T-helper 1 cell treated with Interleukin-12 subunit alpha and Interleukin-12 subunit beta and Interleukin-4 antibody, amounts not matched to agents 30 ng/mL and 1 ng/mL, for 36 hours (primary cell): ENCODE data around the gene TDRD7. TPM values are rescaled to one million over a fixed set of nuclear protein-coding genes. Genes with fewer than 3 reads are reported as not detected.

Source experiments
- intact Hi-C: fragments of 100-400 bp; cut with micrococcal nuclease; formaldehyde crosslinking; loops from one replicate; pipeline ENCODE4 v1.15.1; 2024
- total RNA-seq: library from RNA; stranded (reverse); gene quantifications from 2 replicates; pipeline ENCODE4 v1.2.3, GENCODE V29; 2022

Gene TDRD7
- total RNA-seq, 1 donor from 2014 or later, result 16.6 TPM

DNA sequence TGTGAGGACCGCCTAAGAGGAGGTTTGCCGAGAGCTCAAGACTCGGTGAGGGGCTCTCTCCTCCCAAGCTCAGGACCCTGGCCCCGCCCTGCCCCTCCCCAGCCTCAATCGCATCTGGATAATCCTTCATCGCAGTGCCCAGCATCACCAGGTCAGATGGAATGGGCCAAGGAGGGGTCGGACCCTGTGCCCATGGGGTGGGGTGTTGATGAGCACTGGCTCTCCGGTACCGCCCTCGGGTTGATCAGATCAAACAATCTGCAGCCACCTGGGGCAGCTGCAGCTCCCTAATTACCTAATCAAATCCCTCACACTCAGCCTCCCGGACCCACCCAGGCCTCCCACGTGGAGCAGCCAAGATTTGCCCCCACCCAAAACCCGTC is 24.4 kb upstream of the TDRD7 start:
- intact Hi-C loops, result loop anchor here (1.0 to 2.0 kb wide), 5 partner anchors 24 to 530 kb away; no protein-coding TSS in a partner anchor

DNA sequence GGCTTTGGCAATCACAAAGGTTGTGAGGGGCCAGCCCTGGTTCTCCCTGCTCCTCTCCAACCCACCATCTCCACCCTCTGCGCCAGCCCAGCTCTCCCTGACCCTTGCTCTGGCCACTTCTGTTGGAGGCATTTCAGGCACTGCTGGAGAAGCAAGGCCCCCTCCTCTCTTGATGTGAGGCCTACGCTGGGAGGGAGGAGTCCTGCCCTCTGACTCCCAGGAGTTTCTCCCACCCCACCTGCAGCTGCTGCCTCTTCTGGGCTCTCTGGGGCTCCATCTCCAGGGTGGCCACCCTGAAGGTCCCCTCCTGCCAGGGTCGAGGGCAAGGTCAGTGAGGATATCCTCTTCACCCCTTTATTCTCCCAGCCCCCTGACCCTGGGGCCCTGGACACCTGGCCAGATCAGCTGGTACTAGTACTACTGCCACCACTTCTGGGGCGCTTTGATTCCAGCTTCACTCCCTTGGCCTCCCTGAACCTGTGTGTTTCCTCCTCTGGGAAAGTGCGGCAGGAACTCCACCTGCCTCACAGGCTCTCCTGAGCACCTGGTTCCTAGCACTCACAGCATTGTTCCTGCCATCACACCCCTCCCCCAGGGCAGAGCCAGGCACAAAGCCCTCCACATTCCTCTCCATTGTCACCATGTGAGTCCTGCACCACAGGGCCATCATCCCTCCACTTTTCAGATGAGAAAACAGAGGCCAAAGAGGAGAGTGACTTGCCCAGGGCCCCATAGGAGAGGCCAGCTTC is 23.8 kb upstream of the TDRD7 start:
- intact Hi-C loops, result loop anchor here (1.0 to 2.0 kb wide), 7 partner anchors 9 to 531 kb away; partner anchors contain the start of gene XPA

GRCh38 chr9:97388721-97389238 is 23.1 kb upstream of the TDRD7 start:
- intact Hi-C loops, result loop anchor here (1.0 to 2.0 kb wide), 2 partner anchors 9 to 308 kb away; partner anchors contain the start of gene XPA

- intact Hi-C loops, result loop anchor here (2.0 kb wide), 1 partner anchor 308 kb away; the partner anchor contains the start of gene XPA
Measured at GRCh38 chr9:97389249-97389648, 22.6 kb upstream of the TDRD7 start.

GRCh38 chr9:97390791-97391406 is 21.0 kb upstream of the TDRD7 start:
- intact Hi-C loops, result no loop called here

- intact Hi-C loops, result loop anchor here (5.0 kb wide), 1 partner anchor 107 kb away; the partner anchor contains the start of gene TMOD1
Measured at GRCh38 chr9:97394881-97395280, 17.0 kb upstream of the TDRD7 start.

DNA sequence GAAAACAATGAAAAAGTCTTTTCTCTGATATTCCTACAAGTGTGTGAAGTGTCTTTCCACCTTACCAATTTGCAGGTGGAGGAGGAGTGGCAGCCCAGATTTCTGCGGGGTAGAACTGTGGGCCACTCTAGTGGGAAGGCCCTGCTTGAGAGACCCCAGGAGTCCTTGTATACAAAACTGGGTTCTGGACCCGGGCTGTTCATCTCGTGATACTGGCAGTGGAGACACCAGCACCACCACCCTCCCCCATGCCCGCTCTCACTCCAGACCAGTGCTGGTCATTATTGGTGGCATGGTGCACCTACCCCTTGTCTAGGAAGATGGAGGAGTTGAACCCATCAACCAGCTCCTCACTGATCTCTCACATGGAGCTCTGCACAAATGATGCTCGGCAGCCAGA is 16.2 kb upstream of the TDRD7 start:
- intact Hi-C loops, result loop anchor here (5.0 kb wide), 1 partner anchor 107 kb away; the partner anchor contains the start of gene TMOD1

- intact Hi-C loops, result loop anchor here (5.0 kb wide), 1 partner anchor 106 kb away; the partner anchor contains the start of gene TMOD1
Measured at GRCh38 chr9:97396256-97396655, 15.6 kb upstream of the TDRD7 start.

DNA sequence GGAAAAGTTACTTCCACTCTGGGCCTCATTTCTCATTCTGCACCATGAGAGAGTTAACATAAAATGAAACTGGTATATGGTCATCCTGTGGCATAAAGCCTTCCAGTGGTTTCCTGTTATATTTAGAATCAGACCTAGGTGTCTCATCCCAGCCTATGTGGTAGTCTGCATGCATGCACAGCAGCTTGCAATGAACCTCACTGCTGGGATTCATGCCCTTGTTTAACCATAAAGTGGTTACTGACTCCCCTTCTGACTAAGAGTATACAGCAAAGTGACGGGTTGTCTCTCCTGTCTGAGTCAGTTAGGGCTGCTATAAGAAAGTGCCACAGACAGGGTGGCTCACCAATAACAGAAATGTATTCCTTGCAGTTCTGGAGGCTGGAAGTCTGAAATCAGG is 14.7 kb upstream of the TDRD7 start:
- intact Hi-C loops, result loop anchor here (1.0 to 5.0 kb wide), 3 partner anchors 9 to 105 kb away; partner anchors contain the start of gene TMOD1

GRCh38 chr9:97398999-97399758 is 12.7 kb upstream of the TDRD7 start:
- intact Hi-C loops, result loop anchor here (1.0 to 5.0 kb wide), 3 partner anchors 103 to 620 kb away; partner anchors contain the start of genes TMOD1 and ZNF510

- intact Hi-C loops, result no loop called here
Measured at GRCh38 chr9:97403746-97404316, 8.1 kb upstream of the TDRD7 start.

DNA sequence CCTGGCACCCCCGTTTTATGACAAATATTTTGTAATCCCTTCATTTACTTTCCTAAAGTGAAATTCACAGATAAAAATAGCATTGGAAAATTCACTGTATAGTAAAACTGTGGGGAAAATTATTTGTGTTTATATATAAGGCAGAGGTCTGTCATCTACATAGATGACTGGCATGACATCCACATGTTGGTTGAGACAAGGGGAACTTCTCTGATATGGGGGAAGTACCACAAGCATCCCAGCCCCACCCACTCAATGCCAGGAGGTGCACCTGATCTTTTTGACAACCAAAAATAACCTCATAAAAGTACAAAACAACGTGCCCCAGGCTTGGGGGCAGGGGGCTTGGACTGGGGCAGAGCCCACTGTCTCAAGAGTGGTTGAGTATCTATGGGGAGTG is 6.3 kb upstream of the TDRD7 start:
- intact Hi-C loops, result no loop called here

DNA sequence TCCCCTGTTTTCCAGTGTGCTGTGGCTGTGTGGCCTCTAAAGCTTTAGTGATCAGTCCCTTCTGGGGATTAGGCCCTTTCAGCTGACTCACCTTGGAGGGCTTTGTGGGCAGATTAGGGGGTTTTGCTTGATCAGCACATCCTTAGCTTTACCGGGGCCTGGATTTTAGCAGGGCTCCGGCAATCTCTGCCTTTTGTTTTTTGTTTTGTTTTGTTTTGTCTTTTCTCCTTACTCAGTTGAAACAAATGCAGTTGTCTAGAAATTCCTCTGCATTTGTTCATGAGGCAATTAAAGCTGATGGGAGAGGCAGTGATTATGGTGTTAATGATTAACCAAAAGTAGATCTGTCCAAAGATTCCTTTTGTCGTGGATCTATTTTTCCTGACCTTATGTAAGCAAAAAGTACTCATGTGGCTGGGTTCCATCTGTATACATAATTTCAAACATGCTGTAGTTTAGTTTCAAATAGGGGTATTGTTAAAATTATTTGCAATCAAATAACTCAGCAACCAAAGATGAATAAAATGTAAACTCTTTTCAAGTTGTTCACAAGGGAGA is 5.2 kb upstream of the TDRD7 start:
- intact Hi-C loops, result no loop called here

DNA sequence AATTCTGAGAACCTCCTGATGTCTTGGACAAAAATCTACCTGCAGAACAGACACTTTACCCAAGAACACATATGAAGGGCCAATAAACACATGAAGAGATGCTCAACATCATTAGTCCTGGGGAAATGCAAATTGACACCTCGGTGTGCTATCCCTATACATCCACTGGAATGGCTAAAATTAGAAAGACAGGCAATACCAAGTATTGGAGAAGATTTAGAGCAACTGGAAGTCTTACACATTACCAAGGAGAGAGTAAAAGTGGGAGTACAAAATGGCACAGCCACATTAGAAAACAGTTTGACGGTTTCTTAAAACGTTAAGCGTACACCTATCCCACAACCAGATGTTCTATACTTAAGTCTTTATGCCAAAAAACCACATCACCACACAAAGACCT is 3.3 kb upstream of the TDRD7 start:
- intact Hi-C loops, result no loop called here

DNA sequence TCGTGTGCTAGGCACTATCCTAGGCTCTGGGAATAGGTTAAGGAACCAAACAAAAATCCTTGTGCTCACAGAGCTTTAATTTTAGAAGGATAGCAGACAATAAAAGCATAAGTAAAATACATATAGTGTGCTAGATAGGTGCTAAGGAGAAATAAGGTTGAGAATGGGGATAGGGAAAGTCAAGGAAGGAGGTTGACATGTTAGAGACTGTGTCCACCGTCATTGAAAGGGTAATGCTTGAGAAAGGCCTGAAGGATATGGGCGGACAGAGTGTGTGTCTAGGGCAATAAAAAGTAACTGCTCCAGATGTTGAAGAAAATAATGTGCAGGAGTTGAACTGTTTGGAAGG is 482 bp upstream of the TDRD7 start:
- intact Hi-C loops, result loop anchor here (1.0 to 10.0 kb wide), 10 partner anchors 14 to 846 kb away; partner anchors contain the start of genes PRXL2C, TBC1D2, XPA and ZNF510

DNA sequence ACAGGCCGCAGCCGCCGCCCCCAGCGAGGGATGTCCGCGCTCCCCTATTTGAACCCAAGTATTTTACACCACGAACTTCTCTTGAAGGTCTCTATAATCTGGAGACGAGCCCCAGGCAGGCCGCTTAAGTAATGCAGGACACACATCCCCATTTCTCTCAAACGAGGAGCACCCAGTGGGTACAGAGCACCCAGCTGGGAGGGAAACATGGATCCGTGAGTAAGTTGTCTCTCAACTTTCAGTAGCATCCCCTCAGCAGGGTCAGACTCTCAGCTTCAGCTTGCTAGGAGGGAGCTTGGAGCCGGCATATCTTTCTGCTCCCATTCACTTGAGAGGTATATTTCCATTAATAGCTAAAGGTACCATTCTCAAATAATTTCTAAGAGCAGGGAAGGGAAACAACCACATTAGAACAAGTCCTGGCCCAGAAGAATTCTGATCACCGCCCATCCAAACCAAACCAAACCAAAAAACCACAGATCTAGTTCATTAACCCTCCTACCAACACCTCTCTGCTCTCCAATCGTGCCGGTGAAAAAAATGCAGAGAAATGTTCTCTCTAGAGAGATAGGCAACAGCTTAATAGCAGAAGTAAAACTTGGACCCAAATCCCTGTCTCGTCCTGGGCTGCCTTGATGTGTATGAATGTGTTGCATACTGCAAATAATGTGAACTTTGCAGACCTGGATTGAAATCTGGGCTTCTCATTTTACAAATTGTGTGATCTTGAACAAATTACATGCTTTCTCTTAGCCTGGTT is 910 bp downstream of the TDRD7 start:
- intact Hi-C loops, result loop anchor here (1.0 to 10.0 kb wide), 7 partner anchors 89 to 995 kb away; partner anchors contain the start of genes NCBP1, PRXL2C, TBC1D2 and TSTD2

DNA sequence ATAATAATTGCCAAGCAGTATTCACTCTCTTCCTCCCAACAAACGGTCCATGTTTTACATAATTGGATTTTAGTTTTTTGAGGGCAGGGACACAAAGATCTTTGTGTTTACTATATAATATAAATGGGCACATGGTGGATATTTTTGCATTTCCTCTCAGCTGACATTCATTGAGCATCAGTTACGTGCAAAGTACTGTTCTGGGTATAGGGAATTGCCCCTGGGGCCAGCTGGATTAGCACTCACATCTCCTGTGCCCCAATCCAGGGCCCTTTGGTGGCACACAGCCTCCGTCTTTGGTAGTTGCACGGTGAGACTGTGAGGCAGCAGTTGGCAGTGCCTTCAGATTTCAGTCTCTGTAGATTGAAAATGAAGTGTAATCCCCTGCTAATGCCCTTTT is 1.6 kb downstream of the TDRD7 start:
- intact Hi-C loops, result loop anchor here (5.0 to 10.0 kb wide), 3 partner anchors 636 to 844 kb away; partner anchors contain the start of genes PRXL2C, TBC1D2 and ZNF510

DNA sequence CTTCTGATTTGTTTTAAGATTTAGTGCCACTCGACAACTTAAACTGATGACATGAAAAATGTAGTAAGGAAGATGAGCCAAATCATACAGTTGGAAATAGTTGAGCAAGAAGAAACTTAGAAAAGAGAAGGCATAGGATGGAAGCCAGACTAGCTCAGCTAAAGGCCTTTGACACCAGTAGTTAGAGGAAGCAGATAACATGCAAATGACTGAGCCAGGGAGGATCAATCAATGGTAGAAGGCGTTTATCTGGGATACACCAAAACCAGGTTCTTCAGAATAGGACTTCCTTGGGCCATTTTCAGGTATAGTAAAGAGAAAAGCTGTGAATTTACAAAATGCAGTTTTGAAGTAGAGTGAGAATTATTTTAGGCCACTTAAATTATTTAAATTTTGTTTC is 3.2 kb downstream of the TDRD7 start:
- intact Hi-C loops, result loop anchor here (10.0 kb wide), 1 partner anchor 760 kb away; the partner anchor contains the start of gene PRXL2C

- intact Hi-C loops, result loop anchor here (10.0 kb wide), 1 partner anchor 764 kb away; the partner anchor contains the start of gene PRXL2C
Measured at GRCh38 chr9:97418880-97419279, 7.0 kb downstream of the TDRD7 start.
